ENCODE measurements around the gene FAM72C.
"Not testable (repeated sequence)": the region's sequence is repeated elsewhere in the genome, so short reads cannot be mapped to it uniquely, and the experiment has no call there.

DNA sequence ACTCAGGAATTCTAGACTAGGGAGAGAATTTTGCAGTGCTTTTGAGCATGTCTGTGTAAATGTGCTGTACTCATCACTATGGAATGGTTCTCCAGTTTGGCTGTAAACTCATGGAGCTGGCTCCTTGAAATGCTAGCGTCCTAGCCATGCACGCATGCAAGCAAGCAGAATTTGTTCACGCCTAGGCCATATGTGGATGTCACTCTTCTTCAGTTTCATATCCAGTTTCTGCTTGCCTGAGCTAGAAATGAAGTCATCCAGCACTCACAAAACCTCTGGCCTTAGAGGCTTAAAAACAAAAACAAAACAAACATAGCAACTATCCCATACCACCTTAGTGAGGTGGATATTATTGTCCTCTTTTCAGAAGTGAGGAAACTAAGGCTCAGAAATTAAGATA is 37.6 kb upstream of the FAM72C start:
- TF ChIP-seq, protein P1, sequence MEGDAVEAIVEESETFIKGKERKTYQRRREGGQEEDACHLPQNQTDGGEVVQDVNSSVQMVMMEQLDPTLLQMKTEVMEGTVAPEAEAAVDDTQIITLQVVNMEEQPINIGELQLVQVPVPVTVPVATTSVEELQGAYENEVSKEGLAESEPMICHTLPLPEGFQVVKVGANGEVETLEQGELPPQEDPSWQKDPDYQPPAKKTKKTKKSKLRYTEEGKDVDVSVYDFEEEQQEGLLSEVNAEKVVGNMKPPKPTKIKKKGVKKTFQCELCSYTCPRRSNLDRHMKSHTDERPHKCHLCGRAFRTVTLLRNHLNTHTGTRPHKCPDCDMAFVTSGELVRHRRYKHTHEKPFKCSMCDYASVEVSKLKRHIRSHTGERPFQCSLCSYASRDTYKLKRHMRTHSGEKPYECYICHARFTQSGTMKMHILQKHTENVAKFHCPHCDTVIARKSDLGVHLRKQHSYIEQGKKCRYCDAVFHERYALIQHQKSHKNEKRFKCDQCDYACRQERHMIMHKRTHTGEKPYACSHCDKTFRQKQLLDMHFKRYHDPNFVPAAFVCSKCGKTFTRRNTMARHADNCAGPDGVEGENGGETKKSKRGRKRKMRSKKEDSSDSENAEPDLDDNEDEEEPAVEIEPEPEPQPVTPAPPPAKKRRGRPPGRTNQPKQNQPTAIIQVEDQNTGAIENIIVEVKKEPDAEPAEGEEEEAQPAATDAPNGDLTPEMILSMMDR (IDR thresholded peaks at IDR 0.05; ENCODE audit: poor library complexity, severe bottlenecking): not testable (repeated sequence)
- TF ChIP-seq EZH2 (IDR thresholded peaks at IDR 0.05; ENCODE audit: borderline replicate concordance, insufficient read depth, low read length, poor library complexity, severe bottlenecking); SMC3 (conservative IDR thresholded peaks at IDR 0.05; ENCODE audit: poor library complexity); TAF1 (IDR thresholded peaks at IDR 0.05; ENCODE audit: low read depth); POLR2AphosphoS5 (IDR thresholded peaks at IDR 0.05): not testable (repeated sequence)
